H1 (cell line): ENCODE measurements around the gene CHODL. TPM values are rescaled to one million over a fixed set of nuclear protein-coding genes. Genes with fewer than 3 reads are reported as not detected.

Experiments used
- CTCF ChIA-PET: fragments of 300-600 bp; sonication (Branson Sonifier 250); formaldehyde crosslinking; loops from one replicate; lab custom pipeline; 2021; ENCODE audit not compliant: partially characterized antibody; lab: Charles Lee
- POLR2A ChIA-PET: fragments of 300-600 bp; sonication (Branson Sonifier 250); formaldehyde crosslinking; loops from one replicate; lab custom pipeline; 2021; ENCODE audit warnings: inconsistent platforms; ENCODE audit not compliant: partially characterized antibody; lab: Charles Lee
- DNase-seq, 2 experiments: peaks; one replicate each; pipeline versions ENCODE4 v3.0.0 to v3.0.0-alpha.2; 2010 to 2022; ENCODE audit warnings: low spot score in 2 of 2, low read depth in 1 of 2, mixed read lengths in 1 of 2
- FAIRE-seq: peaks from 2 replicates; lab custom pipeline; 2011; peaks lifted over from hg19 to GRCh38; lab: Jason Lieb, UNC
- H2AFZ ChIP-seq: 2 replicates; pipeline ENCODE4 v1.8.1; 2012; ENCODE audit warnings: low read length, inconsistent platforms
- H2AK5ac ChIP-seq: 2 replicates; pipeline ENCODE4 v1.6.1; 2013; ENCODE audit warnings: low read depth, low read length
- H2BK120ac ChIP-seq: replicated peaks from 2 replicates; pipeline ENCODE3; 2013; ENCODE audit warnings: low read depth, low read length, inconsistent platforms
- H2BK12ac ChIP-seq: 2 replicates; pipeline ENCODE4 v1.6.1; 2013; ENCODE audit warnings: low read depth, low read length
- H2BK15ac ChIP-seq: 2 replicates; pipeline ENCODE4 v1.6.1; 2013; ENCODE audit warnings: low read length
- H2BK20ac ChIP-seq: 2 replicates; pipeline ENCODE4 v1.6.1; 2013; ENCODE audit warnings: low read length
- H2BK5ac ChIP-seq: 2 replicates; pipeline ENCODE4 v1.6.1; 2013; ENCODE audit warnings: low read depth, low read length
- H3K14ac ChIP-seq: 2 replicates; pipeline ENCODE4 v1.6.1; 2013; ENCODE audit warnings: inconsistent platforms; ENCODE audit not compliant: insufficient read length
- H3K18ac ChIP-seq: 2 replicates; pipeline ENCODE4 v1.6.1; 2013; ENCODE audit warnings: low read length; ENCODE audit errors: extremely low read depth
- H3K23ac ChIP-seq: 2 replicates; pipeline ENCODE4 v1.6.1; 2013; ENCODE audit warnings: inconsistent platforms; ENCODE audit not compliant: insufficient read length
- H3K23me2 ChIP-seq: 2 replicates; pipeline ENCODE4 v1.6.1; 2013; ENCODE audit warnings: low read depth, low read length
- H3K27ac ChIP-seq: 2 replicates; pipeline ENCODE4 v1.6.1; 2011; ENCODE audit warnings: low read depth, low read length, inconsistent platforms
- H3K27me3 ChIP-seq, 4 experiments: replicated peaks in 1 of 4; 1 replicate in 1 of 4; 2 replicates in 3 of 4; pipeline versions ENCODE4 v1.6.1 to v1.8.1; 2011 to 2013; ENCODE audit warnings: low read length in 3 of 4, mild to moderate bottlenecking in 3 of 4, inconsistent platforms in 2 of 4, mixed read lengths in 2 of 4, moderate library complexity in 1 of 4; ENCODE audit not compliant: control insufficient read depth in 3 of 4, insufficient read depth in 3 of 4; ENCODE audit errors: extremely low read depth in 1 of 4
- H3K36me3 ChIP-seq, 4 experiments: 2 replicates each; pipeline versions ENCODE4 v1.6.1 to v1.8.1; 2011 to 2013; ENCODE audit warnings: mild to moderate bottlenecking in 4 of 4, low read length in 3 of 4, moderate library complexity in 2 of 4, control low read depth in 1 of 4, inconsistent platforms in 1 of 4; ENCODE audit not compliant: insufficient read depth in 4 of 4, control insufficient read depth in 2 of 4
- H3K4ac ChIP-seq: replicated peaks from 2 replicates; pipeline ENCODE3; 2013; ENCODE audit warnings: low read length, low read depth, mixed read lengths, inconsistent platforms; ENCODE audit not compliant: insufficient read length
- H3K4me1 ChIP-seq, 4 experiments: replicated peaks in 1 of 4; 1 replicate in 1 of 4; 2 replicates in 3 of 4; pipeline versions ENCODE4 v1.6.1 to v1.8.1; 2011 to 2013; ENCODE audit warnings: low read length in 3 of 4, inconsistent platforms in 2 of 4, mixed read lengths in 1 of 4; ENCODE audit not compliant: insufficient read depth in 4 of 4, control insufficient read depth in 3 of 4
- H3K4me2 ChIP-seq, 2 experiments: 2 replicates each; pipeline versions ENCODE4 v1.6.1 to v1.8.1; 2011 to 2013; ENCODE audit warnings: low read depth in 2 of 2, low read length in 2 of 2, control low read depth in 1 of 2, inconsistent platforms in 1 of 2, mild to moderate bottlenecking in 1 of 2; ENCODE audit not compliant: insufficient read depth in 1 of 2
- H3K4me3 ChIP-seq, 4 experiments: fragments of 200-600, 300-600 bp in 1 of 4; sonication (generic), shearing (Covaris generic), sonication (Bioruptor Twin) in 1 of 4; 2 replicates each; pipeline versions ENCODE4 v1.5.1 to v1.8.1; 2011 to 2016; ENCODE audit warnings: low read length in 4 of 4, low read depth in 3 of 4, control low read depth in 2 of 4, inconsistent platforms in 2 of 4, mild to moderate bottlenecking in 2 of 4, mixed read lengths in 1 of 4, moderate library complexity in 1 of 4; ENCODE audit not compliant: insufficient read depth in 2 of 4; ENCODE audit errors: extremely low read depth in 1 of 4
- H3K56ac ChIP-seq: replicated peaks from 2 replicates; pipeline ENCODE3; 2013; ENCODE audit warnings: low read depth, mild to moderate bottlenecking, mixed read lengths, low read length, inconsistent platforms; ENCODE audit not compliant: insufficient read length
- H3K79me1 ChIP-seq: 2 replicates; pipeline ENCODE4 v1.6.1; 2013; ENCODE audit warnings: low read depth, low read length, control low read depth
- H3K79me2 ChIP-seq, 2 experiments: 2 replicates each; pipeline versions ENCODE4 v1.6.1 to v1.8.1; 2012 to 2013; ENCODE audit warnings: low read length in 2 of 2, mild to moderate bottlenecking in 2 of 2, inconsistent platforms in 1 of 2; ENCODE audit not compliant: insufficient read depth in 2 of 2, control insufficient read depth in 1 of 2
- H3K9ac ChIP-seq, 4 experiments: replicated peaks in 1 of 4; 1 replicate in 1 of 4; 2 replicates in 3 of 4; pipeline versions ENCODE4 v1.6.1 to v1.8.1; 2011 to 2013; ENCODE audit warnings: low read depth in 3 of 4, low read length in 3 of 4, control low read depth in 2 of 4, mild to moderate bottlenecking in 2 of 4, moderate library complexity in 2 of 4, inconsistent platforms in 1 of 4; ENCODE audit errors: extremely low read depth in 1 of 4
- H3K9me3 ChIP-seq, 2 experiments: 2 replicates each; pipeline versions ENCODE4 v1.6.1 to v1.8.1; 2012 to 2013; ENCODE audit warnings: mild to moderate bottlenecking in 2 of 2, moderate library complexity in 2 of 2, control low read depth in 1 of 2, inconsistent platforms in 1 of 2, low read depth in 1 of 2, low read length in 1 of 2, mixed read lengths in 1 of 2; ENCODE audit not compliant: insufficient read depth in 2 of 2
- H4K20me1 ChIP-seq, 2 experiments: replicated peaks in 1 of 2; 2 replicates each; pipeline versions ENCODE3 to v1.8.1; 2011 to 2013; ENCODE audit warnings: inconsistent platforms in 2 of 2, low read length in 2 of 2, mild to moderate bottlenecking in 1 of 2; ENCODE audit not compliant: insufficient read depth in 2 of 2, control insufficient read depth in 1 of 2
- H4K5ac ChIP-seq: 2 replicates; pipeline ENCODE4 v1.6.1; 2013; ENCODE audit warnings: low read length, low read depth, mixed read lengths, inconsistent platforms; ENCODE audit not compliant: insufficient read length
- H4K8ac ChIP-seq: 2 replicates; pipeline ENCODE4 v1.8.0; 2013; ENCODE audit warnings: mild to moderate bottlenecking, moderate library complexity, low read length, inconsistent platforms; ENCODE audit not compliant: insufficient read depth; ENCODE audit errors: extremely low read depth
- H4K91ac ChIP-seq: replicated peaks from 2 replicates; pipeline ENCODE3; 2013; ENCODE audit warnings: low read length, mixed read lengths, inconsistent platforms; ENCODE audit not compliant: insufficient read length
- CREB1 ChIP-seq: IDR thresholded peaks from 2 replicates; pipeline ENCODE4 v1.6.1; 2012; ENCODE audit warnings: inconsistent platforms
- JUND ChIP-seq: IDR thresholded peaks from 2 replicates; pipeline ENCODE4 v1.6.1; 2011; ENCODE audit warnings: mild to moderate bottlenecking, improper control_type of control experiment, low read length
- RFX5 ChIP-seq: IDR thresholded peaks from 2 replicates; pipeline ENCODE4 v1.6.1; 2011; ENCODE audit warnings: low read depth, low read length, improper control_type of control experiment, borderline replicate concordance
- polyA plus RNA-seq, 7 experiments: library from polyadenylated mRNA; depleted of rRNA in 3 of 7; stranded (reverse) in 5 of 7; unstranded in 2 of 7; fragments of >200 nt in 5 of 7; fragments of 200-250 nt in 2 of 7; gene quantifications; 1 replicate in 5 of 7; 2 replicates in 1 of 7; 4 replicates in 1 of 7; pipeline versions ENCODE4 v1.2.1 to v1.2.3, GENCODE V29; 2011 to 2013; ENCODE audit warnings: missing spikeins in 2 of 7, mixed read lengths in 2 of 7
- total RNA-seq: library from RNA; stranded (reverse); fragmentation: NEBNext Ultra II Directional; extraction: Animal tissue kit (Norgen Biotek cat#: 25700); gene quantifications from 2 replicates; pipeline ENCODE4 v1.2.1, GENCODE V29; 2021

CHODL gene
- total and polyA plus RNA-seq, 2 of the 8 experiments (the other 6 are each of a cell fraction or from before 2014, with no cell fraction given) = 0.39 to 0.82 TPM

GRCh38 chr21:18220498-18220897 is 24.1 kb upstream of the CHODL start:
- H3K9ac ChIP-seq = no peak overlapping the region
- ChIA-PET POLR2A (no interaction called here), CTCF (interaction anchor here (0.6 kb wide), 1 partner anchor 41 kb away, joined by 3 read pairs; no protein-coding TSS in a partner anchor)
- H2BK15ac ChIP-seq = no peak overlapping the region
- H3K23ac ChIP-seq = no peak overlapping the region
- no peak overlapping the region for H4K5ac ChIP-seq
- no peaks in the 10 kb centered on the region for H3K27me3 ChIP-seq
- no peak overlapping the region for H3K56ac ChIP-seq
- 0 out of 4 replicates have a peak, but pooled peaks cover 9 to 15% of the 10 kb centered on the region in 2 experiments for H3K9me3 ChIP-seq
- H2AK5ac ChIP-seq = no peak overlapping the region
- no peak overlapping the region for H3K14ac ChIP-seq
- no peaks in the 10 kb centered on the region; a peak in 1 of 8 replicates for H3K36me3 ChIP-seq
- no peak overlapping the region for H3K18ac ChIP-seq
- H2AFZ ChIP-seq = no peak overlapping the region
- H3K79me2 ChIP-seq = no peaks in the 10 kb centered on the region
- no peaks in the 10 kb centered on the region for H3K4me1 ChIP-seq
- DNase-seq = no peak
- no peaks in the 10 kb centered on the region for H3K23me2 ChIP-seq
- no peaks in the 10 kb centered on the region for H3K79me1 ChIP-seq
- H3K4me2 ChIP-seq = no peak overlapping the region
- no peak overlapping the region for H2BK12ac ChIP-seq
- H2BK20ac ChIP-seq = no peak overlapping the region
- no peak overlapping the region for H3K27ac ChIP-seq
- H4K20me1 ChIP-seq = no peaks in the 10 kb centered on the region
- TF ChIP-seq CREB1 = no peak
- TF ChIP-seq RFX5 = no peak
- no peak for TF ChIP-seq JUND
- H4K8ac ChIP-seq = no peak overlapping the region
- no peak overlapping the region for H2BK120ac ChIP-seq
- no peak overlapping the region for H3K4ac ChIP-seq
- FAIRE-seq = no peak
- H3K4me3 ChIP-seq = no peak overlapping the region
- H4K91ac ChIP-seq = no peak overlapping the region
- H2BK5ac ChIP-seq = no peak overlapping the region
